Measurements from ENCODE around the gene ANOS1. TPM values are rescaled to one million over a fixed set of nuclear protein-coding genes. Genes with fewer than 3 reads are reported as not detected.

Gene ANOS1
- total and polyA plus RNA-seq, 2 of the 8 experiments (the other 6 are each of a cell fraction or from before 2014, with no cell fraction given) = 34.4 to 59.0 TPM

- no peak overlapping the region for H3K4me3 ChIP-seq (ENCODE audit: extremely low read depth in 1 of 4, insufficient read depth in 2 of 4, low read depth in 3 of 4, low read length in 4 of 4)
- H4K5ac ChIP-seq (ENCODE audit: insufficient read length, low read depth, low read length) = no peak overlapping the region
- no peaks in the 10 kb centered on the region; a peak in 1 of 7 replicates for H3K4me1 ChIP-seq (replicated peaks in 1 of 4; ENCODE audit: control insufficient read depth in 3 of 4, insufficient read depth in 4 of 4, low read length in 3 of 4)
- H2AK5ac ChIP-seq (ENCODE audit: low read depth, low read length) = no peak overlapping the region
- DNase-seq (ENCODE audit: low read depth in 1 of 2, low spot score in 2 of 2) (no peak), FAIRE-seq (peak; percentile 90)
- CTCF ChIA-PET (ENCODE audit: partially characterized antibody) = interaction anchor here (0.6 to 1.9 kb wide), 14 partner anchors 10 to 1180 kb away, joined by 3 to 11 read pairs (median 4); no protein-coding TSS in a partner anchor
- H2BK120ac ChIP-seq (replicated peaks; ENCODE audit: low read depth, low read length) = no peak overlapping the region
- no peak overlapping the region for H3K4ac ChIP-seq (replicated peaks; ENCODE audit: insufficient read length, low read depth, low read length)
- no peaks in the 10 kb centered on the region for H3K23me2 ChIP-seq (ENCODE audit: low read depth, low read length)
- H3K18ac ChIP-seq (ENCODE audit: extremely low read depth, low read length) = no peak overlapping the region
- no peak overlapping the region for H3K14ac ChIP-seq (ENCODE audit: insufficient read length)
- H3K27me3 ChIP-seq (replicated peaks in 1 of 4; ENCODE audit: control insufficient read depth in 3 of 4, extremely low read depth in 1 of 4, insufficient read depth in 3 of 4, low read length in 3 of 4) = no peaks in the 10 kb centered on the region
- no peak overlapping the region for H2BK15ac ChIP-seq (ENCODE audit: low read length)
- H3K79me1 ChIP-seq (ENCODE audit: low read depth, low read length) = no peaks in the 10 kb centered on the region
- H3K79me2 ChIP-seq (ENCODE audit: control insufficient read depth in 1 of 2, insufficient read depth in 2 of 2, low read length in 2 of 2) = no peaks in the 10 kb centered on the region
- no peak overlapping the region for H2BK5ac ChIP-seq (ENCODE audit: low read depth, low read length)
- no peak overlapping the region for H2BK12ac ChIP-seq (ENCODE audit: low read depth, low read length)
- no peak overlapping the region for H3K4me2 ChIP-seq (ENCODE audit: insufficient read depth in 1 of 2, low read depth in 2 of 2, low read length in 2 of 2)
- H4K91ac ChIP-seq (replicated peaks; ENCODE audit: insufficient read length, low read length) = no peak overlapping the region
- no peaks in the 10 kb centered on the region for H3K9me3 ChIP-seq (ENCODE audit: insufficient read depth in 2 of 2, low read depth in 1 of 2, low read length in 1 of 2)
- no peak overlapping the region for H3K56ac ChIP-seq (replicated peaks; ENCODE audit: insufficient read length, low read depth, low read length)
- no peak overlapping the region for H3K27ac ChIP-seq (ENCODE audit: low read depth, low read length)
- H3K36me3 ChIP-seq (ENCODE audit: control insufficient read depth in 2 of 4, insufficient read depth in 4 of 4, low read length in 3 of 4) = no peaks in the 10 kb centered on the region
- no peak overlapping the region for H2AFZ ChIP-seq (ENCODE audit: low read length)
- no peak overlapping the region for H3K9ac ChIP-seq (replicated peaks in 1 of 4; ENCODE audit: extremely low read depth in 1 of 4, low read depth in 3 of 4, low read length in 3 of 4)
- no peak overlapping the region for H2BK20ac ChIP-seq (ENCODE audit: low read length)
- H4K8ac ChIP-seq (ENCODE audit: extremely low read depth, insufficient read depth, low read length) = no peak overlapping the region
- no peak overlapping the region for H3K23ac ChIP-seq (ENCODE audit: insufficient read length)
- POLR2A ChIA-PET (ENCODE audit: partially characterized antibody) = no interaction called here
- no peaks in the 10 kb centered on the region for H4K20me1 ChIP-seq (replicated peaks in 1 of 2; ENCODE audit: control insufficient read depth in 1 of 2, insufficient read depth in 2 of 2, low read length in 2 of 2)
- whole genome bisulfite sequencing, 2 experiments (ENCODE audit: extremely low coverage in 1 of 2, insufficient coverage in 1 of 2, insufficient read length in 1 of 2, insufficient replicate concordance in 2 of 2, low coverage in 1 of 2, low lambda C conversion rate in 2 of 2, missing lambda C conversion rate in 1 of 2) = 83% methylated on average over 2 of the region's 4 CpGs; no CpG with 5 or more reads in 1 of the 2 experiments
- TF ChIP-seq YY1 (IDR thresholded peaks at IDR 0.05; ENCODE audit: low read depth, low read length) (no peak), RAD21 (IDR thresholded peaks at IDR 0.05 in 1 of 2, conservative IDR thresholded peaks at IDR 0.05 in 1 of 2; ENCODE audit: low read depth in 2 of 2, low read length in 2 of 2) (peak; percentile 26 to 34), SIRT6 (IDR thresholded peaks at IDR 0.05; ENCODE audit: low read length) (no peak), MAX (IDR thresholded peaks at IDR 0.05) (no peak), CBX5 (IDR thresholded peaks at IDR 0.05; ENCODE audit: low read depth, low read length) (no peak), CTCF (IDR thresholded peaks at IDR 0.05; ENCODE audit: control extremely low read depth in 1 of 3, insufficient read depth in 1 of 3, low read depth in 1 of 3, low read length in 3 of 3) (peak; percentile 22 to 99 (median 72)), RNF2 (IDR thresholded peaks at IDR 0.05; ENCODE audit: borderline replicate concordance, low read depth, low read length, missing control alignments, poor library complexity, severe bottlenecking) (no peak), RXRA (IDR thresholded peaks at IDR 0.05; ENCODE audit: insufficient read depth, low read depth, low read length) (no peak), JUND (IDR thresholded peaks at IDR 0.05; ENCODE audit: low read length) (no peak), SRF (IDR thresholded peaks at IDR 0.05; ENCODE audit: low read depth, low read length) (no peak), CEBPB (IDR thresholded peaks at IDR 0.05; ENCODE audit: low read depth, low read length) (no peak), BACH1 (IDR thresholded peaks at IDR 0.05; ENCODE audit: low read length) (no peak)
Measured at GRCh38 chrX:8755116-8755515, 23.2 kb upstream of the ANOS1 start.
